Testis (tissue), 3 donors: ENCODE data around the gene MYBPC2. TPM values are rescaled to one million over a fixed set of nuclear protein-coding genes. Genes with fewer than 3 reads are reported as not detected.
"Not testable (repeated sequence)": the region's sequence is repeated elsewhere in the genome, so short reads cannot be mapped to it uniquely, and the experiment has no call there.

ENCODE experiments used
- DNase-seq: peaks from one replicate; pipeline ENCODE4 v3.0.0-alpha.2; 2019
- H3K27ac ChIP-seq, 2 donors: fragments of 200-600 bp; sonication (generic); one replicate each; pipeline ENCODE4 v1.5.1; 2019
- H3K27me3 ChIP-seq: fragments of 200-600 bp; sonication (generic); one replicate; pipeline ENCODE4 v1.5.1; 2019
- H3K36me3 ChIP-seq: fragments of 200-600 bp; sonication (generic); one replicate; pipeline ENCODE4 v1.5.1; 2017; ENCODE audit warnings: low read depth; ENCODE audit errors: missing control alignments
- H3K4me1 ChIP-seq: fragments of 200-600 bp; sonication (generic); one replicate; pipeline ENCODE4 v1.5.1; 2019
- H3K4me3 ChIP-seq, 2 donors: fragments of 200-600 bp; sonication (generic); one replicate each; pipeline ENCODE4 v1.5.1; 2017 to 2019
- H3K9me3 ChIP-seq: fragments of 200-600 bp; sonication (generic); one replicate; pipeline ENCODE4 v1.5.1; 2017
- CTCF ChIP-seq, 3 experiments: fragments of 450-650 bp in 2 of 3; fragments of 200-600 bp in 1 of 3; sonication (generic) in 1 of 3; IDR thresholded peaks; one replicate each; pipeline ENCODE4 v1.5.1; 2016 to 2019; ENCODE audit warnings: antibody characterized with exemption in 3 of 3, mild to moderate bottlenecking in 2 of 3, moderate library complexity in 1 of 3
- POLR2A ChIP-seq: fragments of 450-650 bp; IDR thresholded peaks from one replicate; pipeline ENCODE4 v1.6.1; 2017; ENCODE audit warnings: antibody characterized with exemption, mild to moderate bottlenecking, moderate library complexity
- WGBS, 2 donors: methylation state at CpG; one replicate each; pipeline ENCODE4 v1.1.5; 2018; 5-methylcytosine and 5-hydroxymethylcytosine counted together
- intact Hi-C: fragments of 100-400 bp; cut with DNase I; formaldehyde crosslinking; loops from one replicate; pipeline ENCODE4 v1.15.1; 2023; ENCODE audit warnings: low total_unique reads
- polyA plus RNA-seq: library from polyadenylated mRNA; stranded (reverse); fragments of 350-450 nt; fragmentation: Illumina TruSeq; extraction: RNeasy Lipid Tissue Mini Kit (QIAGEN cat#74804); gene quantifications from one replicate; pipeline ENCODE4 v1.2.3, GENCODE V29; 2014; ENCODE audit warnings: low read depth, low replicate concordance; ENCODE audit not compliant: insufficient read depth
- total RNA-seq, 2 donors: library from RNA; depleted of rRNA; stranded (reverse); fragments of >200 nt; gene quantifications; one replicate each; pipeline ENCODE4 v1.2.3, GENCODE V29; 2016

The MYBPC2 gene
- total and polyA plus RNA-seq, 3 donors from 2014 or later = 0.31 to 3.2 (median 0.63) TPM

- no peaks in the 10 kb centered on the region for H3K36me3 ChIP-seq
- intact Hi-C loops = no loop called here
- DNase-seq = no peak
- H3K27me3 ChIP-seq = no peaks in the 10 kb centered on the region
- H3K4me1 ChIP-seq = peaks cover 9% of the 10 kb centered on the region
- no peaks in the 10 kb centered on the region for H3K9me3 ChIP-seq
- TF ChIP-seq POLR2A (no peak), CTCF (IDR thresholded peaks at IDR 0.05) (no peak)
- no peak overlapping the region for H3K4me3 ChIP-seq
- H3K27ac ChIP-seq = no peak overlapping the region
- 73 to 80% methylated on average over 6 to 12 of the region's 12 CpGs for WGBS, 2 donors
Observed at GRCh38 chr19:50435627-50436026, 2.9 kb downstream of the MYBPC2 start.

- no peaks in the 10 kb centered on the region for H3K36me3 ChIP-seq
- H3K4me1 ChIP-seq = no peaks in the 10 kb centered on the region
- intact Hi-C loops = no loop called here
- DNase-seq = no peak
- WGBS, 2 donors = 91 to 96% methylated on average over 5 of the region's 5 CpGs
- H3K9me3 ChIP-seq = no peaks in the 10 kb centered on the region
- no peaks in the 10 kb centered on the region for H3K27me3 ChIP-seq
- no peak overlapping the region for H3K27ac ChIP-seq
- no peak overlapping the region for H3K4me3 ChIP-seq
- TF ChIP-seq CTCF (IDR thresholded peaks at IDR 0.05) (no peak), POLR2A (no peak)
Observed at GRCh38 chr19:50437862-50438449, 5.3 kb downstream of the MYBPC2 start.

GRCh38 chr19:50439130-50439529, 6.4 kb downstream of the MYBPC2 start:
- H3K4me3 ChIP-seq, intact Hi-C loops: not testable (repeated sequence)
- WGBS, 2 donors = 78 to 79% methylated on average over 2 of the region's 2 CpGs

GRCh38 chr19:50444059-50444458, 11.4 kb downstream of the MYBPC2 start:
- DNase-seq = no peak
- Histone ChIP-seq H3K9me3 (no peaks in the 10 kb centered on the region), H3K36me3 (no peaks in the 10 kb centered on the region), H3K4me1 (no peaks in the 10 kb centered on the region), H3K27ac (no peak overlapping the region), H3K4me3 (no peak overlapping the region), H3K27me3 (no peaks in the 10 kb centered on the region)
- intact Hi-C loops = no loop called here
- 81 to 89% methylated on average over 1 of the region's 1 CpG for WGBS, 2 donors
- TF ChIP-seq POLR2A (no peak), CTCF (IDR thresholded peaks at IDR 0.05) (no peak)

More at GRCh38 chr19:50439130-50439529, 6.4 kb downstream of the MYBPC2 start:
- H3K9me3 ChIP-seq, H3K27me3 ChIP-seq, H3K4me1 ChIP-seq, H3K36me3 ChIP-seq, H3K27ac ChIP-seq, DNase-seq: not testable (repeated sequence)

GRCh38 chr19:50447053-50447452, 14.4 kb downstream of the MYBPC2 start:
- H3K9me3 ChIP-seq = no peaks in the 10 kb centered on the region
- TF ChIP-seq POLR2A (no peak), CTCF (IDR thresholded peaks at IDR 0.05) (no peak)
- no peaks in the 10 kb centered on the region for H3K27me3 ChIP-seq
- H3K4me1 ChIP-seq = no peaks in the 10 kb centered on the region
- no peak overlapping the region for H3K27ac ChIP-seq
- no peaks in the 10 kb centered on the region for H3K36me3 ChIP-seq
- H3K4me3 ChIP-seq = no peak overlapping the region
- no peak for DNase-seq
- intact Hi-C loops = no loop called here
- WGBS, 2 donors = 83 to 86% methylated on average over 5 of the region's 5 CpGs
